ENCODE measurements around the gene TEX30.

DNA sequence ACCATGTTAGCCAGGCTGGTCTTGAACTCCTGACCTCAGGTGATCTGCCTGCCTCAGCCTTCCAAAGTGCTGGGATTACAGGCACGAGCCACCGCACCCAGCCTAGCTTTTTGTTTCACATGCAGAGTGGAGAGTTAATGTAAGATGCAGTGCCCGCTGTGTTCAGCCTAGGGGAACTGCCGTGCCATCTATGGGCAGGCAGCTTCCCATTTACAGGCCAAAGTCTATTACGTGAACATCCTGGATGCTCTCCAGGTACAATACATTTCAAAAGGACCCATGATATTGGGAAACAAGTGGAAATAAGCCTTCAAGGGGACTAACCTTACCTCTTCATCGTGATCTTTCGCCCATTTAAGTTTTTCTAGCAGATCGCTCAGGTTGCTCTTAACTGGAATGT, 15.1 kb upstream of the TEX30 start:
- TF ChIP-seq, protein P1, sequence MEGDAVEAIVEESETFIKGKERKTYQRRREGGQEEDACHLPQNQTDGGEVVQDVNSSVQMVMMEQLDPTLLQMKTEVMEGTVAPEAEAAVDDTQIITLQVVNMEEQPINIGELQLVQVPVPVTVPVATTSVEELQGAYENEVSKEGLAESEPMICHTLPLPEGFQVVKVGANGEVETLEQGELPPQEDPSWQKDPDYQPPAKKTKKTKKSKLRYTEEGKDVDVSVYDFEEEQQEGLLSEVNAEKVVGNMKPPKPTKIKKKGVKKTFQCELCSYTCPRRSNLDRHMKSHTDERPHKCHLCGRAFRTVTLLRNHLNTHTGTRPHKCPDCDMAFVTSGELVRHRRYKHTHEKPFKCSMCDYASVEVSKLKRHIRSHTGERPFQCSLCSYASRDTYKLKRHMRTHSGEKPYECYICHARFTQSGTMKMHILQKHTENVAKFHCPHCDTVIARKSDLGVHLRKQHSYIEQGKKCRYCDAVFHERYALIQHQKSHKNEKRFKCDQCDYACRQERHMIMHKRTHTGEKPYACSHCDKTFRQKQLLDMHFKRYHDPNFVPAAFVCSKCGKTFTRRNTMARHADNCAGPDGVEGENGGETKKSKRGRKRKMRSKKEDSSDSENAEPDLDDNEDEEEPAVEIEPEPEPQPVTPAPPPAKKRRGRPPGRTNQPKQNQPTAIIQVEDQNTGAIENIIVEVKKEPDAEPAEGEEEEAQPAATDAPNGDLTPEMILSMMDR (IDR thresholded peaks at IDR 0.05; ENCODE audit: extremely low read depth in 1 of 2, insufficient read depth in 1 of 2, low read depth in 1 of 2, low read length in 2 of 2): no peak
- TF ChIP-seq POLR2A (IDR thresholded peaks at IDR 0.05; ENCODE audit: low read depth, low read length) (no peak), POLR2AphosphoS5 (IDR thresholded peaks at IDR 0.05; ENCODE audit: insufficient read depth, low read depth, low read length) (no peak), JUN (IDR thresholded peaks at IDR 0.05; ENCODE audit: borderline replicate concordance, insufficient read depth, insufficient read length, low read depth) (no peak), MYC (IDR thresholded peaks at IDR 0.05; ENCODE audit: low read depth, low read length) (no peak), EZH2 (IDR thresholded peaks at IDR 0.05; ENCODE audit: borderline replicate concordance, low read depth, low read length, severe bottlenecking) (no peak)
- TF ChIP-seq, protein P2, sequence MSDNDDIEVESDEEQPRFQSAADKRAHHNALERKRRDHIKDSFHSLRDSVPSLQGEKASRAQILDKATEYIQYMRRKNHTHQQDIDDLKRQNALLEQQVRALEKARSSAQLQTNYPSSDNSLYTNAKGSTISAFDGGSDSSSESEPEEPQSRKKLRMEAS (IDR thresholded peaks at IDR 0.05; ENCODE audit: insufficient read depth, insufficient read length): no peak

Data from endothelial cell of umbilical vein (primary cell).